Prostate gland (tissue), 2 donors: ENCODE measurements around the gene NF2. TPM values are rescaled to one million over a fixed set of nuclear protein-coding genes. Genes with fewer than 3 reads are reported as not detected.

Source experiments
- DNase-seq: peaks from one replicate; pipeline ENCODE4 v3.0.0-alpha.2; 2019; ENCODE audit warnings: low spot score
- H3K27ac ChIP-seq, 2 donors: fragments of 200-600 bp; sonication (generic); 2 replicates each; pipeline ENCODE4 v1.5.1; 2017 to 2019
- H3K27me3 ChIP-seq: fragments of 200-600 bp; sonication (generic); replicated peaks from 2 replicates; pipeline ENCODE4 v1.5.1; 2019; ENCODE audit not compliant: insufficient read depth
- H3K36me3 ChIP-seq, 2 donors: fragments of 200-600 bp; sonication (generic); 1 replicate in 1 of 2; 2 replicates in 1 of 2; pipeline versions ENCODE4 v1.5.1 to v1.8.1; 2017 to 2019
- H3K4me1 ChIP-seq: fragments of 200-600 bp; sonication (generic); replicated peaks from 2 replicates; pipeline ENCODE4 v1.5.1; 2019
- H3K4me3 ChIP-seq, 2 donors: fragments of 200-600 bp; sonication (generic); 2 replicates each; pipeline ENCODE4 v1.5.1; 2017 to 2019
- H3K9me3 ChIP-seq: fragments of 200-600 bp; sonication (generic); 2 replicates; pipeline ENCODE4 v1.5.1; 2017
- CTCF ChIP-seq, 4 experiments: fragments of 200-600 bp in 2 of 4; fragments of 450-650 bp in 2 of 4; sonication (generic) in 2 of 4; IDR thresholded peaks; 1 replicate in 3 of 4; 2 replicates in 1 of 4; pipeline ENCODE4 v1.5.1; 2016 to 2019; ENCODE audit warnings: antibody characterized with exemption in 4 of 4, mild to moderate bottlenecking in 2 of 4, moderate library complexity in 2 of 4
- POLR2A ChIP-seq: fragments of 450-650 bp; IDR thresholded peaks from one replicate; pipeline ENCODE4 v1.6.1; 2016; ENCODE audit warnings: antibody characterized with exemption, mild to moderate bottlenecking
- POLR2AphosphoS5 ChIP-seq: sonication (generic); formaldehyde crosslinking; IDR thresholded peaks from one replicate; pipeline ENCODE4 v1.6.1; 2017; ENCODE audit warnings: antibody characterized with exemption
- WGBS: methylation state at CpG from one replicate; pipeline ENCODE4 v1.1.5; 2018; 5-methylcytosine and 5-hydroxymethylcytosine counted together
- intact Hi-C: fragments of 100-400 bp; cut with DNase I; formaldehyde crosslinking; loops from one replicate; pipeline ENCODE4 v1.14.2; 2022
- total RNA-seq, 2 donors: library from RNA; depleted of rRNA; stranded (reverse); fragments of >200 nt; gene quantifications; one replicate each; pipeline ENCODE4 v1.1.0, GENCODE V29; 2016

NF2 gene
- total RNA-seq, 2 donors from 2014 or later = 32.3 to 34.7 TPM

- intact Hi-C loops = loop anchor here (5.0 kb wide), 1 partner anchor 456 kb away; no protein-coding TSS in a partner anchor
Observed at GRCh38 chr22:29630987-29631386, 27.6 kb downstream of the NF2 start.

GRCh38 chr22:29631725-29632124, 28.3 kb downstream of the NF2 start:
- no peak overlapping the region for H3K27ac ChIP-seq
- intact Hi-C loops = loop anchor here (5.0 kb wide), 1 partner anchor 456 kb away; no protein-coding TSS in a partner anchor
- WGBS = 65% methylated on average over 1 of the region's 1 CpG
- H3K4me3 ChIP-seq = no peak overlapping the region
- H3K27me3 ChIP-seq = no peaks in the 10 kb centered on the region
- no peaks in the 10 kb centered on the region for H3K4me1 ChIP-seq
- no peak for TF ChIP-seq CTCF (IDR thresholded peaks at IDR 0.05)
- TF ChIP-seq POLR2AphosphoS5 = no peak
- TF ChIP-seq POLR2A = no peak
- H3K9me3 ChIP-seq = no peaks in the 10 kb centered on the region
- no peak for DNase-seq
- H3K36me3 ChIP-seq = no peaks in the 10 kb centered on the region

More at GRCh38 chr22:29630987-29631386, 27.6 kb downstream of the NF2 start:
- Histone ChIP-seq H3K9me3 (no peaks in the 10 kb centered on the region), H3K27ac (no peak overlapping the region), H3K4me3 (no peak overlapping the region), H3K27me3 (no peaks in the 10 kb centered on the region), H3K4me1 (no peaks in the 10 kb centered on the region), H3K36me3 (no peaks in the 10 kb centered on the region)
- 96% methylated on average over 6 of the region's 6 CpGs for WGBS
- DNase-seq = no peak
- no peak for TF ChIP-seq POLR2A
- no peak for TF ChIP-seq CTCF (IDR thresholded peaks at IDR 0.05)
- TF ChIP-seq POLR2AphosphoS5 = no peak

GRCh38 chr22:29632672-29633071, 29.2 kb downstream of the NF2 start:
- intact Hi-C loops = loop anchor here (5.0 kb wide), 1 partner anchor 455 kb away; no protein-coding TSS in a partner anchor
- WGBS = 93% methylated on average over 5 of the region's 5 CpGs
- TF ChIP-seq CTCF (IDR thresholded peaks at IDR 0.05) = no peak
- TF ChIP-seq POLR2AphosphoS5 = no peak
- TF ChIP-seq POLR2A = no peak
- no peak overlapping the region for H3K4me3 ChIP-seq
- no peaks in the 10 kb centered on the region for H3K27me3 ChIP-seq
- no peaks in the 10 kb centered on the region for H3K9me3 ChIP-seq
- no peak overlapping the region for H3K27ac ChIP-seq
- no peak for DNase-seq
- H3K4me1 ChIP-seq = no peaks in the 10 kb centered on the region
- H3K36me3 ChIP-seq = no peaks in the 10 kb centered on the region

GRCh38 chr22:29633514-29634312, 30.3 kb downstream of the NF2 start:
- H3K27ac ChIP-seq = no peak overlapping the region
- no peaks in the 10 kb centered on the region for H3K9me3 ChIP-seq
- 76% methylated on average over 6 of the region's 6 CpGs for WGBS
- no peaks in the 10 kb centered on the region for H3K4me1 ChIP-seq
- TF ChIP-seq POLR2AphosphoS5 = no peak
- TF ChIP-seq POLR2A = no peak
- no peak for TF ChIP-seq CTCF (IDR thresholded peaks at IDR 0.05)
- no peaks in the 10 kb centered on the region for H3K27me3 ChIP-seq
- no peak overlapping the region for H3K4me3 ChIP-seq
- intact Hi-C loops = loop anchor here (5.0 kb wide), 1 partner anchor 454 kb away; no protein-coding TSS in a partner anchor
- no peaks in the 10 kb centered on the region for H3K36me3 ChIP-seq
- no peak for DNase-seq
